ENCODE measurements around the gene MCF2L2.
A peak's percentile ranks its signal among the peaks of the same experiment; 100 is the strongest.

The MCF2L2 gene

GRCh38 chr3:183272142-183272541, 156.3 kb downstream of the MCF2L2 start:
- Histone ChIP-seq H3K27me3 (replicated peaks in 2 of 5; ENCODE audit: control insufficient read depth in 4 of 5, insufficient read depth in 5 of 5, low read length in 4 of 5) (no peaks in the 10 kb centered on the region), H3K4me3 (ENCODE audit: control insufficient read depth in 1 of 7, extremely low read depth in 1 of 7, insufficient read depth in 4 of 7, low read depth in 2 of 7, low read length in 6 of 7) (no peak overlapping the region), H3K36me3 (ENCODE audit: control insufficient read depth in 4 of 4, insufficient read depth in 4 of 4, low read length in 3 of 4) (peaks cover 0 to 27% (median 9%) of the 10 kb centered on the region in 4 experiments), H3K27ac (ENCODE audit: insufficient read depth in 1 of 2, low read depth in 1 of 2, low read length in 2 of 2, poor library complexity in 1 of 2, severe bottlenecking in 2 of 2) (no peak overlapping the region), H3K9me3 (ENCODE audit: control extremely low read depth in 1 of 5, control insufficient read depth in 4 of 5, insufficient read depth in 2 of 5, low read depth in 1 of 5, low read length in 4 of 5) (no peaks in the 10 kb centered on the region), H3K4me1 (ENCODE audit: control extremely low read depth in 1 of 4, control insufficient read depth in 4 of 4, insufficient read depth in 4 of 4, low read length in 3 of 4) (peaks cover 6 to 26% (median 11%) of the 10 kb centered on the region in 4 experiments)
- WGBS (ENCODE audit: insufficient coverage) = no CpG with 5 or more reads among the region's 3 CpGs
- POLR2A ChIA-PET = interaction anchor here (1.1 kb wide), 1 partner anchor 28 kb away, joined by 3 read pairs; no protein-coding TSS in a partner anchor
- CTCF ChIA-PET = interaction anchor here (0.7 to 1.8 kb wide), 5 partner anchors 15 to 108 kb away, joined by 3 to 5 read pairs (median 4); no protein-coding TSS in a partner anchor
- no peak for DNase-seq

- Histone ChIP-seq H3K4me1 (ENCODE audit: control extremely low read depth in 1 of 4, control insufficient read depth in 4 of 4, insufficient read depth in 4 of 4, low read length in 3 of 4) (peaks cover 5 to 30% (median 12%) of the 10 kb centered on the region in 4 experiments), H3K36me3 (ENCODE audit: control insufficient read depth in 4 of 4, insufficient read depth in 4 of 4, low read length in 3 of 4) (peaks cover 0 to 37% (median 9%) of the 10 kb centered on the region in 4 experiments), H3K9me3 (ENCODE audit: control extremely low read depth in 1 of 5, control insufficient read depth in 4 of 5, insufficient read depth in 2 of 5, low read depth in 1 of 5, low read length in 4 of 5) (no peaks in the 10 kb centered on the region), H3K27me3 (replicated peaks in 2 of 5; ENCODE audit: control insufficient read depth in 4 of 5, insufficient read depth in 5 of 5, low read length in 4 of 5) (no peaks in the 10 kb centered on the region), H3K4me3 (ENCODE audit: control insufficient read depth in 1 of 7, extremely low read depth in 1 of 7, insufficient read depth in 4 of 7, low read depth in 2 of 7, low read length in 6 of 7) (no peak overlapping the region), H3K27ac (ENCODE audit: insufficient read depth in 1 of 2, low read depth in 1 of 2, low read length in 2 of 2, poor library complexity in 1 of 2, severe bottlenecking in 2 of 2) (no peak overlapping the region)
- POLR2A ChIA-PET = no interaction called here
- WGBS (ENCODE audit: insufficient coverage) = 100% methylated on average over 6 of the region's 7 CpGs
- CTCF ChIA-PET = interaction anchor here (1.0 to 2.0 kb wide), 3 partner anchors 16 to 85 kb away, joined by 3 to 6 read pairs (median 6); no protein-coding TSS in a partner anchor
- DNase-seq = no peak
These were observed 158.1 kb downstream of the MCF2L2 start for GRCh38 chr3:183270344-183270743.

- Histone ChIP-seq H3K36me3 (ENCODE audit: control insufficient read depth in 4 of 4, insufficient read depth in 4 of 4, low read length in 3 of 4) (peaks cover 0 to 37% (median 9%) of the 10 kb centered on the region in 4 experiments), H3K27ac (ENCODE audit: insufficient read depth in 1 of 2, low read depth in 1 of 2, low read length in 2 of 2, poor library complexity in 1 of 2, severe bottlenecking in 2 of 2) (no peak overlapping the region), H3K4me3 (ENCODE audit: control insufficient read depth in 1 of 7, extremely low read depth in 1 of 7, insufficient read depth in 4 of 7, low read depth in 2 of 7, low read length in 6 of 7) (no peak overlapping the region), H3K27me3 (replicated peaks in 2 of 5; ENCODE audit: control insufficient read depth in 4 of 5, insufficient read depth in 5 of 5, low read length in 4 of 5) (no peaks in the 10 kb centered on the region), H3K4me1 (ENCODE audit: control extremely low read depth in 1 of 4, control insufficient read depth in 4 of 4, insufficient read depth in 4 of 4, low read length in 3 of 4) (peaks cover 4 to 31% (median 15%) of the 10 kb centered on the region in 4 experiments), H3K9me3 (ENCODE audit: control extremely low read depth in 1 of 5, control insufficient read depth in 4 of 5, insufficient read depth in 2 of 5, low read depth in 1 of 5, low read length in 4 of 5) (no peaks in the 10 kb centered on the region)
- POLR2A ChIA-PET = no interaction called here
- DNase-seq = no peak
- WGBS (ENCODE audit: insufficient coverage) = 93% methylated on average over 9 of the region's 13 CpGs
- CTCF ChIA-PET = interaction anchor here (1.0 kb wide), 1 partner anchor 22 kb away, joined by 3 read pairs; no protein-coding TSS in a partner anchor
These were observed 159.1 kb downstream of the MCF2L2 start for GRCh38 chr3:183269345-183269744.

- Histone ChIP-seq H3K36me3 (ENCODE audit: control insufficient read depth in 4 of 4, insufficient read depth in 4 of 4, low read length in 3 of 4) (peaks cover 0 to 37% (median 9%) of the 10 kb centered on the region in 4 experiments), H3K27ac (ENCODE audit: insufficient read depth in 1 of 2, low read depth in 1 of 2, low read length in 2 of 2, poor library complexity in 1 of 2, severe bottlenecking in 2 of 2) (no peak overlapping the region), H3K9me3 (ENCODE audit: control extremely low read depth in 1 of 5, control insufficient read depth in 4 of 5, insufficient read depth in 2 of 5, low read depth in 1 of 5, low read length in 4 of 5) (no peaks in the 10 kb centered on the region), H3K4me3 (ENCODE audit: control insufficient read depth in 1 of 7, extremely low read depth in 1 of 7, insufficient read depth in 4 of 7, low read depth in 2 of 7, low read length in 6 of 7) (no peak overlapping the region), H3K4me1 (ENCODE audit: control extremely low read depth in 1 of 4, control insufficient read depth in 4 of 4, insufficient read depth in 4 of 4, low read length in 3 of 4) (peaks cover 4 to 41% (median 23%) of the 10 kb centered on the region in 4 experiments), H3K27me3 (replicated peaks in 2 of 5; ENCODE audit: control insufficient read depth in 4 of 5, insufficient read depth in 5 of 5, low read length in 4 of 5) (no peaks in the 10 kb centered on the region)
- WGBS (ENCODE audit: insufficient coverage) = 85% methylated on average over 5 of the region's 5 CpGs
- ChIA-PET CTCF (interaction anchor here (1.1 kb wide), 1 partner anchor 45 kb away, joined by 3 read pairs; no protein-coding TSS in a partner anchor), POLR2A (no interaction called here)
- DNase-seq = no peak
These were observed 160.1 kb downstream of the MCF2L2 start for GRCh38 chr3:183268366-183268765.

GRCh38 chr3:183267140-183267539, 161.3 kb downstream of the MCF2L2 start:
- no peak for DNase-seq
- Histone ChIP-seq H3K9me3 (ENCODE audit: control extremely low read depth in 1 of 5, control insufficient read depth in 4 of 5, insufficient read depth in 2 of 5, low read depth in 1 of 5, low read length in 4 of 5) (no peaks in the 10 kb centered on the region), H3K27me3 (replicated peaks in 2 of 5; ENCODE audit: control insufficient read depth in 4 of 5, insufficient read depth in 5 of 5, low read length in 4 of 5) (no peaks in the 10 kb centered on the region), H3K36me3 (ENCODE audit: control insufficient read depth in 4 of 4, insufficient read depth in 4 of 4, low read length in 3 of 4) (peaks cover 0 to 37% (median 9%) of the 10 kb centered on the region in 4 experiments), H3K4me3 (ENCODE audit: control insufficient read depth in 1 of 7, extremely low read depth in 1 of 7, insufficient read depth in 4 of 7, low read depth in 2 of 7, low read length in 6 of 7) (no peak overlapping the region), H3K27ac (ENCODE audit: insufficient read depth in 1 of 2, low read depth in 1 of 2, low read length in 2 of 2, poor library complexity in 1 of 2, severe bottlenecking in 2 of 2) (no peak overlapping the region), H3K4me1 (ENCODE audit: control extremely low read depth in 1 of 4, control insufficient read depth in 4 of 4, insufficient read depth in 4 of 4, low read length in 3 of 4) (peaks cover 4 to 44% (median 29%) of the 10 kb centered on the region in 4 experiments)
- WGBS (ENCODE audit: insufficient coverage) = 100% methylated on average over 5 of the region's 5 CpGs
- ChIA-PET CTCF (interaction anchor here (1.1 kb wide), 1 partner anchor 47 kb away, joined by 3 read pairs; no protein-coding TSS in a partner anchor), POLR2A (interaction anchor here (0.7 kb wide), 1 partner anchor 12 kb away, joined by 4 read pairs; no protein-coding TSS in a partner anchor)

GRCh38 chr3:183266454-183266853, 162.0 kb downstream of the MCF2L2 start:
- no peaks in the 10 kb centered on the region for H3K9me3 ChIP-seq (ENCODE audit: control extremely low read depth in 1 of 5, control insufficient read depth in 4 of 5, insufficient read depth in 2 of 5, low read depth in 1 of 5, low read length in 4 of 5)
- no peak overlapping the region for H3K27ac ChIP-seq (ENCODE audit: insufficient read depth in 1 of 2, low read depth in 1 of 2, low read length in 2 of 2, poor library complexity in 1 of 2, severe bottlenecking in 2 of 2)
- CTCF ChIA-PET = interaction anchor here (1.0 to 1.9 kb wide), 6 partner anchors 13 to 162 kb away, joined by 3 to 6 read pairs (median 4); partner anchors contain the start of genes B3GNT5 and MCF2L2
- H3K4me3 ChIP-seq (ENCODE audit: control insufficient read depth in 1 of 7, extremely low read depth in 1 of 7, insufficient read depth in 4 of 7, low read depth in 2 of 7, low read length in 6 of 7) = no peak overlapping the region
- POLR2A ChIA-PET = no interaction called here
- H3K4me1 ChIP-seq (ENCODE audit: control extremely low read depth in 1 of 4, control insufficient read depth in 4 of 4, insufficient read depth in 4 of 4, low read length in 3 of 4) = peaks cover 7 to 46% (median 30%) of the 10 kb centered on the region in 4 experiments
- peaks cover 0 to 36% (median 9%) of the 10 kb centered on the region in 4 experiments for H3K36me3 ChIP-seq (ENCODE audit: control insufficient read depth in 4 of 4, insufficient read depth in 4 of 4, low read length in 3 of 4)
- no peaks in the 10 kb centered on the region for H3K27me3 ChIP-seq (replicated peaks in 2 of 5; ENCODE audit: control insufficient read depth in 4 of 5, insufficient read depth in 5 of 5, low read length in 4 of 5)
- DNase-seq = no peak
- 90% methylated on average over 2 of the region's 3 CpGs for WGBS (ENCODE audit: insufficient coverage)

GRCh38 chr3:183265834-183266417, 162.5 kb downstream of the MCF2L2 start:
- Histone ChIP-seq H3K4me3 (ENCODE audit: control insufficient read depth in 1 of 7, extremely low read depth in 1 of 7, insufficient read depth in 4 of 7, low read depth in 2 of 7, low read length in 6 of 7) (peak overlapping the region in 1 of 7 experiments; percentile 6), H3K9me3 (ENCODE audit: control extremely low read depth in 1 of 5, control insufficient read depth in 4 of 5, insufficient read depth in 2 of 5, low read depth in 1 of 5, low read length in 4 of 5) (no peaks in the 10 kb centered on the region), H3K27me3 (replicated peaks in 2 of 5; ENCODE audit: control insufficient read depth in 4 of 5, insufficient read depth in 5 of 5, low read length in 4 of 5) (no peaks in the 10 kb centered on the region), H3K4me1 (ENCODE audit: control extremely low read depth in 1 of 4, control insufficient read depth in 4 of 4, insufficient read depth in 4 of 4, low read length in 3 of 4) (peaks cover 10 to 51% (median 32%) of the 10 kb centered on the region in 4 experiments), H3K36me3 (ENCODE audit: control insufficient read depth in 4 of 4, insufficient read depth in 4 of 4, low read length in 3 of 4) (peaks cover 0 to 32% (median 8%) of the 10 kb centered on the region in 4 experiments), H3K27ac (ENCODE audit: insufficient read depth in 1 of 2, low read depth in 1 of 2, low read length in 2 of 2, poor library complexity in 1 of 2, severe bottlenecking in 2 of 2) (peak overlapping the region; percentile 6 to 11)
- 91% methylated on average over 5 of the region's 5 CpGs for WGBS (ENCODE audit: insufficient coverage)
- CTCF ChIA-PET = interaction anchor here (0.7 to 1.9 kb wide), 13 partner anchors 10 to 163 kb away, joined by 3 to 6 read pairs (median 3); partner anchors contain the start of genes B3GNT5 and MCF2L2
- POLR2A ChIA-PET = interaction anchor here (1.1 to 1.2 kb wide), 2 partner anchors 12 to 36 kb away, joined by 3 to 6 read pairs; partner anchors contain the start of gene B3GNT5
- DNase-seq = peak in 2 of 3 donors; percentile 48 to 68
